HEK293 (cell line): ENCODE measurements around the gene BTRC.

Experiments used
- KLF16 ChIP-seq: fragments of 450-650 bp; formaldehyde crosslinking; IDR thresholded peaks from 2 replicates; pipeline ENCODE4 v1.5.1; 2017; ENCODE audit warnings: missing biosample characterization, missing genetic modification characterization
- REPIN1 ChIP-seq: fragments of 450-650 bp; formaldehyde crosslinking; IDR thresholded peaks from 2 replicates; pipeline ENCODE4 v1.5.1; 2017; ENCODE audit warnings: missing biosample characterization, missing genetic modification characterization, low read depth
- YY1 ChIP-seq: fragments of 450-650 bp; formaldehyde crosslinking; IDR thresholded peaks from 2 replicates; pipeline ENCODE4 v1.5.1; 2018; ENCODE audit warnings: missing biosample characterization, missing genetic modification characterization
- ZBTB20 ChIP-seq: fragments of 450-650 bp; formaldehyde crosslinking; IDR thresholded peaks from 2 replicates; pipeline ENCODE4 v1.5.1; 2016; ENCODE audit warnings: missing biosample characterization, missing genetic modification characterization
- ZBTB8A ChIP-seq: fragments of 450-650 bp; formaldehyde crosslinking; IDR thresholded peaks from 2 replicates; pipeline ENCODE4 v1.5.1; 2016; ENCODE audit warnings: missing biosample characterization, missing genetic modification characterization
- ZNF660 ChIP-seq: fragments of 450-650 bp; IDR thresholded peaks from 2 replicates; pipeline ENCODE4 v1.5.1; 2018; ENCODE audit warnings: missing biosample characterization, mild to moderate bottlenecking, missing genetic modification characterization
- ZXDB ChIP-seq: fragments of 450-650 bp; formaldehyde crosslinking; IDR thresholded peaks from 2 replicates; pipeline ENCODE4 v1.5.1; 2016; ENCODE audit warnings: missing biosample characterization, missing genetic modification characterization
- TF ChIP-seq, protein P1 (sequence below): sonication (generic); formaldehyde crosslinking; IDR thresholded peaks from 2 replicates; pipeline ENCODE4 v1.8.1; 2022; ENCODE audit warnings: mild to moderate bottlenecking, moderate library complexity, missing genetic modification reagents
- TF ChIP-seq, protein P2 (sequence below): fragments of 450-650 bp; formaldehyde crosslinking; conservative IDR thresholded peaks from 2 replicates; pipeline ENCODE4 v1.5.1; 2016; ENCODE audit warnings: low read depth, missing biosample characterization, missing genetic modification characterization
- TF ChIP-seq, protein P3 (sequence below): fragments of 450-650 bp; IDR thresholded peaks from 2 replicates; pipeline ENCODE4 v1.5.1; 2018; ENCODE audit warnings: missing biosample characterization, missing genetic modification characterization
- TF ChIP-seq, protein P4 (sequence below): fragments of 450-650 bp; formaldehyde crosslinking; IDR thresholded peaks from 2 replicates; pipeline ENCODE4 v1.5.1; 2016; ENCODE audit warnings: missing biosample characterization, missing genetic modification characterization
- TF ChIP-seq, protein P5 (sequence below): fragments of 450-650 bp; formaldehyde crosslinking; IDR thresholded peaks from 2 replicates; pipeline ENCODE4 v1.5.1; 2016; ENCODE audit warnings: missing biosample characterization, missing genetic modification characterization

DNA sequence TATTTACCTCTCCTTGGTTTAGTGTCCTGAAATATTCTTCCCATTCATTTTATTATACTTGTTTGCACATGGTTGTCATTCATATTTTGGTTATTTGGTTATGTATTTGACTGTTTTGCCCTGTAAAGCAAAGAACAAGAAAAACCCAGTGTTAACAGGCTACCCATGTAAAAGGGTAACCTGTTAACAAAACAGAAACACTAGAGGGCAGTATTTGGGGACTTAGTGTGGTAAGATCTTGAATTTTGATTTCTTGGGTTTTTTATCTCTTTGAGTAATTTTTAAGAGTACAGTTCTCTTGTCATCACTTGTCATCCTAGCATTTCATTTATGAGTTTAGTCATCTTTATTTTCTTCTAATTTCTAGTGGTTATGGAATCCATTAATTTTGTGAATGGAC, 182.8 kb downstream of the BTRC start:
- TF ChIP-seq YY1 (tag by site-specific recombination) (no peak), ZBTB8A (no peak), ZXDB (no peak), REPIN1 (tag by site-specific recombination) (no peak), ZNF660 (tag by site-specific recombination) (no peak), KLF16 (tag by site-specific recombination) (no peak), ZBTB20 (tag by site-specific recombination) (no peak)
- TF ChIP-seq, protein P1, sequence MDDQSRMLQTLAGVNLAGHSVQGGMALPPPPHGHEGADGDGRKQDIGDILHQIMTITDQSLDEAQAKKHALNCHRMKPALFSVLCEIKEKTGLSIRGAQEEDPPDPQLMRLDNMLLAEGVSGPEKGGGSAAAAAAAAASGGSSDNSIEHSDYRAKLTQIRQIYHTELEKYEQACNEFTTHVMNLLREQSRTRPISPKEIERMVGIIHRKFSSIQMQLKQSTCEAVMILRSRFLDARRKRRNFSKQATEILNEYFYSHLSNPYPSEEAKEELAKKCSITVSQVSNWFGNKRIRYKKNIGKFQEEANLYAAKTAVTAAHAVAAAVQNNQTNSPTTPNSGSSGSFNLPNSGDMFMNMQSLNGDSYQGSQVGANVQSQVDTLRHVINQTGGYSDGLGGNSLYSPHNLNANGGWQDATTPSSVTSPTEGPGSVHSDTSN, result no peak
- TF ChIP-seq, protein P2, sequence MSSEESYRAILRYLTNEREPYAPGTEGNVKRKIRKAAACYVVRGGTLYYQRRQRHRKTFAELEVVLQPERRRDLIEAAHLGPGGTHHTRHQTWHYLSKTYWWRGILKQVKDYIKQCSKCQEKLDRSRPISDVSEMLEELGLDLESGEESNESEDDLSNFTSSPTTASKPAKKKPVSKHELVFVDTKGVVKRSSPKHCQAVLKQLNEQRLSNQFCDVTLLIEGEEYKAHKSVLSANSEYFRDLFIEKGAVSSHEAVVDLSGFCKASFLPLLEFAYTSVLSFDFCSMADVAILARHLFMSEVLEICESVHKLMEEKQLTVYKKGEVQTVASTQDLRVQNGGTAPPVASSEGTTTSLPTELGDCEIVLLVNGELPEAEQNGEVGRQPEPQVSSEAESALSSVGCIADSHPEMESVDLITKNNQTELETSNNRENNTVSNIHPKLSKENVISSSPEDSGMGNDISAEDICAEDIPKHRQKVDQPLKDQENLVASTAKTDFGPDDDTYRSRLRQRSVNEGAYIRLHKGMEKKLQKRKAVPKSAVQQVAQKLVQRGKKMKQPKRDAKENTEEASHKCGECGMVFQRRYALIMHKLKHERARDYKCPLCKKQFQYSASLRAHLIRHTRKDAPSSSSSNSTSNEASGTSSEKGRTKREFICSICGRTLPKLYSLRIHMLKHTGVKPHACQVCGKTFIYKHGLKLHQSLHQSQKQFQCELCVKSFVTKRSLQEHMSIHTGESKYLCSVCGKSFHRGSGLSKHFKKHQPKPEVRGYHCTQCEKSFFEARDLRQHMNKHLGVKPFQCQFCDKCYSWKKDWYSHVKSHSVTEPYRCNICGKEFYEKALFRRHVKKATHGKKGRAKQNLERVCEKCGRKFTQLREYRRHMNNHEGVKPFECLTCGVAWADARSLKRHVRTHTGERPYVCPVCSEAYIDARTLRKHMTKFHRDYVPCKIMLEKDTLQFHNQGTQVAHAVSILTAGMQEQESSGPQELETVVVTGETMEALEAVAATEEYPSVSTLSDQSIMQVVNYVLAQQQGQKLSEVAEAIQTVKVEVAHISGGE, result no peak
- TF ChIP-seq, protein P3, sequence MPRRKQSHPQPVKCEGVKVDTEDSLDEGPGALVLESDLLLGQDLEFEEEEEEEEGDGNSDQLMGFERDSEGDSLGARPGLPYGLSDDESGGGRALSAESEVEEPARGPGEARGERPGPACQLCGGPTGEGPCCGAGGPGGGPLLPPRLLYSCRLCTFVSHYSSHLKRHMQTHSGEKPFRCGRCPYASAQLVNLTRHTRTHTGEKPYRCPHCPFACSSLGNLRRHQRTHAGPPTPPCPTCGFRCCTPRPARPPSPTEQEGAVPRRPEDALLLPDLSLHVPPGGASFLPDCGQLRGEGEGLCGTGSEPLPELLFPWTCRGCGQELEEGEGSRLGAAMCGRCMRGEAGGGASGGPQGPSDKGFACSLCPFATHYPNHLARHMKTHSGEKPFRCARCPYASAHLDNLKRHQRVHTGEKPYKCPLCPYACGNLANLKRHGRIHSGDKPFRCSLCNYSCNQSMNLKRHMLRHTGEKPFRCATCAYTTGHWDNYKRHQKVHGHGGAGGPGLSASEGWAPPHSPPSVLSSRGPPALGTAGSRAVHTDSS (tag by site-specific recombination), result no peak
- TF ChIP-seq, protein P4, sequence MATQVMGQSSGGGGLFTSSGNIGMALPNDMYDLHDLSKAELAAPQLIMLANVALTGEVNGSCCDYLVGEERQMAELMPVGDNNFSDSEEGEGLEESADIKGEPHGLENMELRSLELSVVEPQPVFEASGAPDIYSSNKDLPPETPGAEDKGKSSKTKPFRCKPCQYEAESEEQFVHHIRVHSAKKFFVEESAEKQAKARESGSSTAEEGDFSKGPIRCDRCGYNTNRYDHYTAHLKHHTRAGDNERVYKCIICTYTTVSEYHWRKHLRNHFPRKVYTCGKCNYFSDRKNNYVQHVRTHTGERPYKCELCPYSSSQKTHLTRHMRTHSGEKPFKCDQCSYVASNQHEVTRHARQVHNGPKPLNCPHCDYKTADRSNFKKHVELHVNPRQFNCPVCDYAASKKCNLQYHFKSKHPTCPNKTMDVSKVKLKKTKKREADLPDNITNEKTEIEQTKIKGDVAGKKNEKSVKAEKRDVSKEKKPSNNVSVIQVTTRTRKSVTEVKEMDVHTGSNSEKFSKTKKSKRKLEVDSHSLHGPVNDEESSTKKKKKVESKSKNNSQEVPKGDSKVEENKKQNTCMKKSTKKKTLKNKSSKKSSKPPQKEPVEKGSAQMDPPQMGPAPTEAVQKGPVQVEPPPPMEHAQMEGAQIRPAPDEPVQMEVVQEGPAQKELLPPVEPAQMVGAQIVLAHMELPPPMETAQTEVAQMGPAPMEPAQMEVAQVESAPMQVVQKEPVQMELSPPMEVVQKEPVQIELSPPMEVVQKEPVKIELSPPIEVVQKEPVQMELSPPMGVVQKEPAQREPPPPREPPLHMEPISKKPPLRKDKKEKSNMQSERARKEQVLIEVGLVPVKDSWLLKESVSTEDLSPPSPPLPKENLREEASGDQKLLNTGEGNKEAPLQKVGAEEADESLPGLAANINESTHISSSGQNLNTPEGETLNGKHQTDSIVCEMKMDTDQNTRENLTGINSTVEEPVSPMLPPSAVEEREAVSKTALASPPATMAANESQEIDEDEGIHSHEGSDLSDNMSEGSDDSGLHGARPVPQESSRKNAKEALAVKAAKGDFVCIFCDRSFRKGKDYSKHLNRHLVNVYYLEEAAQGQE (tag by site-specific recombination), result no peak
- TF ChIP-seq, protein P5, sequence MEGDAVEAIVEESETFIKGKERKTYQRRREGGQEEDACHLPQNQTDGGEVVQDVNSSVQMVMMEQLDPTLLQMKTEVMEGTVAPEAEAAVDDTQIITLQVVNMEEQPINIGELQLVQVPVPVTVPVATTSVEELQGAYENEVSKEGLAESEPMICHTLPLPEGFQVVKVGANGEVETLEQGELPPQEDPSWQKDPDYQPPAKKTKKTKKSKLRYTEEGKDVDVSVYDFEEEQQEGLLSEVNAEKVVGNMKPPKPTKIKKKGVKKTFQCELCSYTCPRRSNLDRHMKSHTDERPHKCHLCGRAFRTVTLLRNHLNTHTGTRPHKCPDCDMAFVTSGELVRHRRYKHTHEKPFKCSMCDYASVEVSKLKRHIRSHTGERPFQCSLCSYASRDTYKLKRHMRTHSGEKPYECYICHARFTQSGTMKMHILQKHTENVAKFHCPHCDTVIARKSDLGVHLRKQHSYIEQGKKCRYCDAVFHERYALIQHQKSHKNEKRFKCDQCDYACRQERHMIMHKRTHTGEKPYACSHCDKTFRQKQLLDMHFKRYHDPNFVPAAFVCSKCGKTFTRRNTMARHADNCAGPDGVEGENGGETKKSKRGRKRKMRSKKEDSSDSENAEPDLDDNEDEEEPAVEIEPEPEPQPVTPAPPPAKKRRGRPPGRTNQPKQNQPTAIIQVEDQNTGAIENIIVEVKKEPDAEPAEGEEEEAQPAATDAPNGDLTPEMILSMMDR (tag by site-specific recombination), result 0 out of 2 replicates have a peak, but pooled peaks have one; percentile 18
